Keratinocyte (primary cell): Measurements from ENCODE around the gene ZBTB40. TPM values are rescaled to one million over a fixed set of nuclear protein-coding genes. Genes with fewer than 3 reads are reported as not detected.
A peak's percentile ranks its signal among the peaks of the same experiment; 100 is the strongest.

Experiments used
- DNase-seq: peaks from one replicate; pipeline ENCODE4 v3.0.0-alpha.2; 2011; ENCODE audit warnings: low read depth, missing footprints, low spot score
- FAIRE-seq: peaks from 2 replicates; lab custom pipeline; 2011; peaks lifted over from hg19 to GRCh38; lab: Jason Lieb, UNC
- H2AFZ ChIP-seq: 2 replicates; pipeline ENCODE4 v1.6.0; 2012; ENCODE audit warnings: low read length, control low read depth, inconsistent platforms; ENCODE audit not compliant: control insufficient read depth
- H3K27ac ChIP-seq: 2 replicates; pipeline ENCODE4 v1.5.1; 2011; ENCODE audit warnings: low read length; ENCODE audit not compliant: control insufficient read depth, insufficient read depth
- H3K27me3 ChIP-seq: 3 replicates; pipeline ENCODE4 v1.6.0; 2011; ENCODE audit warnings: low read length; ENCODE audit not compliant: control insufficient read depth, insufficient read depth; ENCODE audit errors: extremely low read depth
- H3K36me3 ChIP-seq, 2 experiments: 2 replicates in 1 of 2; 3 replicates in 1 of 2; pipeline ENCODE4 v1.5.1; 2011; ENCODE audit warnings: low read length in 2 of 2, mild to moderate bottlenecking in 1 of 2; ENCODE audit not compliant: control insufficient read depth in 2 of 2, insufficient read depth in 2 of 2; ENCODE audit errors: extremely low read depth in 1 of 2
- H3K4me1 ChIP-seq: 3 replicates; pipeline ENCODE4 v1.5.1; 2011; ENCODE audit warnings: low read length; ENCODE audit not compliant: control insufficient read depth, insufficient read depth; ENCODE audit errors: extremely low read depth
- H3K4me2 ChIP-seq: 3 replicates; pipeline ENCODE4 v1.6.0; 2011; ENCODE audit warnings: low read depth, low read length; ENCODE audit not compliant: control insufficient read depth, insufficient read depth; ENCODE audit errors: extremely low read depth
- H3K4me3 ChIP-seq, 3 experiments: fragments of 200-600 bp in 1 of 3; sonication (generic) in 1 of 3; 2 replicates in 2 of 3; 3 replicates in 1 of 3; pipeline ENCODE4 v1.5.1; 2011 to 2016; ENCODE audit warnings: low read length in 3 of 3, mild to moderate bottlenecking in 3 of 3, control low read depth in 2 of 3, inconsistent platforms in 1 of 3, low read depth in 1 of 3, mixed read lengths in 1 of 3, mixed run types in 1 of 3, moderate library complexity in 1 of 3; ENCODE audit not compliant: control insufficient read depth in 2 of 3, insufficient read depth in 2 of 3; ENCODE audit errors: extremely low read depth in 1 of 3
- H3K79me2 ChIP-seq: 2 replicates; pipeline ENCODE4 v1.6.0; 2012; ENCODE audit warnings: low read length; ENCODE audit not compliant: control insufficient read depth, insufficient read depth
- H3K9ac ChIP-seq: 3 replicates; pipeline ENCODE4 v1.6.0; 2011; ENCODE audit warnings: low read length; ENCODE audit not compliant: control insufficient read depth, insufficient read depth; ENCODE audit errors: extremely low read depth
- H3K9me1 ChIP-seq: 3 replicates; pipeline ENCODE4 v1.6.0; 2011; ENCODE audit warnings: low read length; ENCODE audit not compliant: control insufficient read depth, insufficient read depth; ENCODE audit errors: extremely low read depth
- H3K9me3 ChIP-seq: 2 replicates; pipeline ENCODE4 v1.5.1; 2012; ENCODE audit warnings: low read depth, low read length; ENCODE audit not compliant: control insufficient read depth
- H4K20me1 ChIP-seq: 3 replicates; pipeline ENCODE4 v1.6.0; 2011; ENCODE audit warnings: low read length; ENCODE audit not compliant: control insufficient read depth, insufficient read depth; ENCODE audit errors: extremely low read depth
- EZH2 ChIP-seq: IDR thresholded peaks from one replicate; pipeline ENCODE4 v1.6.1; 2012; ENCODE audit warnings: inconsistent platforms, mild to moderate bottlenecking, low read length, moderate library complexity
- dilution Hi-C: fragments of 300-500 bp; cut with MboI; formaldehyde crosslinking; loops from one replicate; pipeline ENCODE4 v1.7.0; 2020; ENCODE audit warnings: low sequenced_read_pairs; ENCODE audit not compliant: extremely low pct_ligation_motif_present
- polyA plus RNA-seq, 5 experiments: library from polyadenylated mRNA; depleted of rRNA in 3 of 5; stranded (reverse) in 3 of 5; stranded (forward) in 1 of 5; unstranded in 1 of 5; fragments of >200 nt; gene quantifications; 1 replicate in 1 of 5; 2 replicates in 3 of 5; 3 replicates in 1 of 5; pipeline versions ENCODE4 v1.2.1 to v1.2.3, GENCODE V29; 2011 to 2012; ENCODE audit warnings: missing spikeins in 2 of 5, low read depth in 1 of 5, low replicate concordance in 1 of 5
- TF ChIP-seq, protein P1 (sequence below), 3 experiments: IDR thresholded peaks in 1 of 3; conservative IDR thresholded peaks in 1 of 3; optimal IDR thresholded peaks in 1 of 3; 2 replicates in 2 of 3; 3 replicates in 1 of 3; pipeline versions ENCODE3 to v1.5.1; 2011; ENCODE audit warnings: low read length in 3 of 3, mild to moderate bottlenecking in 3 of 3, moderate library complexity in 2 of 3, control low read depth in 1 of 3, inconsistent platforms in 1 of 3; ENCODE audit not compliant: insufficient read depth in 2 of 3; ENCODE audit errors: extremely low read depth in 1 of 3

The ZBTB40 gene
- polyA plus RNA-seq, 1 donor (not counting 4 experiments of a cell fraction or from before 2014, with no cell fraction given) = 5.0 TPM

DNA sequence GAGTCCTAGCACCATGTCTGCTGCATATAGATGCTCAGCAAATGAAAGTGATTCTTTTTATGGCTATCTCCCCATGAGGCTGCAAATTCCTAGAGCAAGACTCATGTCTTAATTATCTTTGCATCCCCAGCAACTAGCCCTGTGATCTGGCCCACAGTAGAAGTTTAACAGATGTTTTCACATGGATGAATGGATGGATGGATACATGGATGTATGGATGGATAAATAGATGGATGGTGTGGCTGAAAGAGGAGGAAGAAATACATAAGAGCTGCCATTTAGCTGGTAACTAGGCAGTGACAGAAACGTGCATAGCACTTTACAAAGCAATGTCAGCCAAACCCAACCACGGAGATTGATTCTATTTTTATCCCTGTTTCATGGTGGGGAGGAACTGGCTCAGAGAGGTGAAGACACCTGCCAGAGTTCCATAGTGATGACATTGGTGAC is 32.7 kb upstream of the ZBTB40 start:
- H3K4me1 ChIP-seq = no peaks in the 10 kb centered on the region
- no peak overlapping the region for H2AFZ ChIP-seq
- peaks cover 3% of the 10 kb centered on the region for H3K27me3 ChIP-seq
- FAIRE-seq = no peak
- H3K4me2 ChIP-seq = no peak overlapping the region
- H3K9me1 ChIP-seq = no peaks in the 10 kb centered on the region
- no peaks in the 10 kb centered on the region for H3K79me2 ChIP-seq
- no peak for DNase-seq
- H3K27ac ChIP-seq = no peak overlapping the region
- no peaks in the 10 kb centered on the region for H3K9me3 ChIP-seq
- H3K9ac ChIP-seq = no peak overlapping the region
- TF ChIP-seq, protein P1, sequence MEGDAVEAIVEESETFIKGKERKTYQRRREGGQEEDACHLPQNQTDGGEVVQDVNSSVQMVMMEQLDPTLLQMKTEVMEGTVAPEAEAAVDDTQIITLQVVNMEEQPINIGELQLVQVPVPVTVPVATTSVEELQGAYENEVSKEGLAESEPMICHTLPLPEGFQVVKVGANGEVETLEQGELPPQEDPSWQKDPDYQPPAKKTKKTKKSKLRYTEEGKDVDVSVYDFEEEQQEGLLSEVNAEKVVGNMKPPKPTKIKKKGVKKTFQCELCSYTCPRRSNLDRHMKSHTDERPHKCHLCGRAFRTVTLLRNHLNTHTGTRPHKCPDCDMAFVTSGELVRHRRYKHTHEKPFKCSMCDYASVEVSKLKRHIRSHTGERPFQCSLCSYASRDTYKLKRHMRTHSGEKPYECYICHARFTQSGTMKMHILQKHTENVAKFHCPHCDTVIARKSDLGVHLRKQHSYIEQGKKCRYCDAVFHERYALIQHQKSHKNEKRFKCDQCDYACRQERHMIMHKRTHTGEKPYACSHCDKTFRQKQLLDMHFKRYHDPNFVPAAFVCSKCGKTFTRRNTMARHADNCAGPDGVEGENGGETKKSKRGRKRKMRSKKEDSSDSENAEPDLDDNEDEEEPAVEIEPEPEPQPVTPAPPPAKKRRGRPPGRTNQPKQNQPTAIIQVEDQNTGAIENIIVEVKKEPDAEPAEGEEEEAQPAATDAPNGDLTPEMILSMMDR (optimal IDR thresholded peaks at IDR 0.05 in 1 of 3, IDR thresholded peaks at IDR 0.05 in 1 of 3, conservative IDR thresholded peaks at IDR 0.05 in 1 of 3; ENCODE audit: extremely low read depth in 1 of 3, insufficient read depth in 2 of 3, low read length in 3 of 3) = no peak
- no peak for TF ChIP-seq EZH2
- dilution Hi-C loops = no loop called here
- no peak overlapping the region for H3K4me3 ChIP-seq
- no peaks in the 10 kb centered on the region for H3K36me3 ChIP-seq
- H4K20me1 ChIP-seq = no peaks in the 10 kb centered on the region

DNA sequence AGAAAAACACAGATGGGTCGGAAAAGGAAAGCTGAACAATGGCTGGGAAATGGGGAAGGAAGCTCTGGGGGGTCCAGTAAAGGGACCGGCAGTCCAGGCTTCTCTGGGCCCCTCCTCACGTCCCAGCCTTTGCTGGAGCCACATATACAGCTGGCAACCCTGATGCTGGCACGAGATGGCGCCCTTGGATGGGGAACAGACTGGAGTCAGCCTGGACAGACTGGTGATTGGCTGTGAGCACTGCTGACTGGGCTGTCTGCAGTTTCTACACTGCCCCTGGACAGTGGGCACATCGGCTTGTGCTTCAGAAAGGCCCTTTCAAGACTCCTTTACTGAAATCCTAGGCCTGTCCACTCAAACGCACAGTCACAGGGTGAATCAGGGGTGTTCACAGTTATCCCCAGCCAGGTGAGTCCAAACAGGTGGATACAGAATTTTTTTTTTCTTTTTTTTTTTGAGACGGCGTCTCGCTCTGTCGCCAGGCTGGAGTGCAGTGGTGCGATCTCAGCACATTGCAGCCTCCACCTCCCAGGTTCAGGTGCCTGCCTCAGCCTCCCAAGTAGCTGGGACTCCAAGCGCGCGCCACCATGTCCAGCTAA is 31.1 kb upstream of the ZBTB40 start:
- dilution Hi-C loops = no loop called here
- Histone ChIP-seq H4K20me1 (no peaks in the 10 kb centered on the region), H3K9ac (no peak overlapping the region), H3K9me3 (no peaks in the 10 kb centered on the region), H3K79me2 (no peaks in the 10 kb centered on the region), H3K4me2 (no peak overlapping the region), H3K27me3 (peaks cover 3% of the 10 kb centered on the region), H3K9me1 (no peaks in the 10 kb centered on the region), H3K27ac (no peak overlapping the region), H3K4me3 (no peak overlapping the region), H2AFZ (no peak overlapping the region), H3K4me1 (no peaks in the 10 kb centered on the region), H3K36me3 (no peaks in the 10 kb centered on the region)
- DNase-seq (no peak), FAIRE-seq (no peak)
- no peak for TF ChIP-seq EZH2
- TF ChIP-seq, protein P1 (optimal IDR thresholded peaks at IDR 0.05 in 1 of 3, IDR thresholded peaks at IDR 0.05 in 1 of 3, conservative IDR thresholded peaks at IDR 0.05 in 1 of 3; ENCODE audit: extremely low read depth in 1 of 3, insufficient read depth in 2 of 3, low read length in 3 of 3) = peak; percentile 85 to 97 (median 88)
